ENCODE measurements around the gene MYO1H.

MYO1H gene

GRCh38 chr12:109493090-109493489 is 145.4 kb downstream of the MYO1H start:
- Histone ChIP-seq H3K27me3 (ENCODE audit: insufficient read depth, poor library complexity, severe bottlenecking) (no peaks in the 10 kb centered on the region), H3K4me3 (replicated peaks; ENCODE audit: insufficient read depth, low read length) (no peak overlapping the region), H3K27ac (replicated peaks) (no peak overlapping the region)
- DNase-seq (ENCODE audit: low read depth in 1 of 2, low spot score in 1 of 2), result no peak
- no peak for TF ChIP-seq POLR2AphosphoS5 (IDR thresholded peaks at IDR 0.05; ENCODE audit: low read depth)
- TF ChIP-seq GABPA (IDR thresholded peaks at IDR 0.05; ENCODE audit: low read depth), result no peak
- TF ChIP-seq CTCF (IDR thresholded peaks at IDR 0.05; ENCODE audit: insufficient read depth, low read length), result no peak
- no peak for TF ChIP-seq SPI1 (IDR thresholded peaks at IDR 0.05; ENCODE audit: borderline replicate concordance, low read depth)
- no peak for TF ChIP-seq REST (IDR thresholded peaks at IDR 0.05; ENCODE audit: insufficient replicate concordance, low read depth)

- TF ChIP-seq SPI1 (IDR thresholded peaks at IDR 0.05; ENCODE audit: borderline replicate concordance, low read depth) (no peak), CTCF (IDR thresholded peaks at IDR 0.05; ENCODE audit: insufficient read depth, low read length) (no peak), POLR2AphosphoS5 (IDR thresholded peaks at IDR 0.05; ENCODE audit: low read depth) (no peak), REST (IDR thresholded peaks at IDR 0.05; ENCODE audit: insufficient replicate concordance, low read depth) (no peak), GABPA (IDR thresholded peaks at IDR 0.05; ENCODE audit: low read depth) (no peak)
- DNase-seq (ENCODE audit: low read depth in 1 of 2, low spot score in 1 of 2), result no peak
- Histone ChIP-seq H3K4me3 (replicated peaks; ENCODE audit: insufficient read depth, low read length) (no peak overlapping the region), H3K27me3 (ENCODE audit: insufficient read depth, poor library complexity, severe bottlenecking) (no peaks in the 10 kb centered on the region), H3K27ac (replicated peaks) (no peak overlapping the region)
These were observed 146.2 kb downstream of the MYO1H start for GRCh38 chr12:109493938-109494337.

GRCh38 chr12:109494348-109494881 is 146.7 kb downstream of the MYO1H start:
- no peak for DNase-seq (ENCODE audit: low read depth in 1 of 2, low spot score in 1 of 2)
- no peak overlapping the region for H3K4me3 ChIP-seq (replicated peaks; ENCODE audit: insufficient read depth, low read length)

More at GRCh38 chr12:109494348-109494881, 146.7 kb downstream of the MYO1H start:
- no peaks in the 10 kb centered on the region for H3K27me3 ChIP-seq (ENCODE audit: insufficient read depth, poor library complexity, severe bottlenecking)
- H3K27ac ChIP-seq (replicated peaks), result no peak overlapping the region
- TF ChIP-seq REST (IDR thresholded peaks at IDR 0.05; ENCODE audit: insufficient replicate concordance, low read depth) (no peak), GABPA (IDR thresholded peaks at IDR 0.05; ENCODE audit: low read depth) (no peak), POLR2AphosphoS5 (IDR thresholded peaks at IDR 0.05; ENCODE audit: low read depth) (no peak), CTCF (IDR thresholded peaks at IDR 0.05; ENCODE audit: insufficient read depth, low read length) (no peak), SPI1 (IDR thresholded peaks at IDR 0.05; ENCODE audit: borderline replicate concordance, low read depth) (no peak)
